GM23338 (cell line): Measurements from ENCODE around the gene PAQR8. TPM values are rescaled to one million over a fixed set of nuclear protein-coding genes. Genes with fewer than 3 reads are reported as not detected.

Experiments
- ATAC-seq: fragments of 200-7000 bp; cut with Tn5 transposase; 3 replicates; pipeline ENCODE4 v1.9.1; 2020
- DNase-seq: peaks from one replicate; pipeline ENCODE4 v3.0.0-alpha.2; 2015; ENCODE audit warnings: low spot score
- H2AFZ ChIP-seq: fragments of 200-600 bp; sonication (generic); 2 replicates; pipeline ENCODE4 v1.8.0; 2016; ENCODE audit warnings: antibody characterized with exemption, mild to moderate bottlenecking, moderate library complexity
- H3F3A ChIP-seq: fragments of 200-600 bp; sonication (generic); replicated peaks from 2 replicates; pipeline ENCODE4 v1.8.0; 2017; ENCODE audit warnings: antibody characterized with exemption, mixed run types, low read depth
- H3K27ac ChIP-seq: fragments of 200-600 bp; sonication (generic); 2 replicates; pipeline ENCODE4 v1.6.1; 2016; ENCODE audit warnings: low read depth
- H3K27me3 ChIP-seq: fragments of 200-600 bp; sonication (generic); 2 replicates; pipeline ENCODE4 v1.8.0; 2016; ENCODE audit warnings: mild to moderate bottlenecking, mixed run types, moderate library complexity; ENCODE audit not compliant: insufficient read depth
- H3K36me3 ChIP-seq: fragments of 200-600 bp; sonication (generic); 2 replicates; pipeline ENCODE4 v1.8.0; 2016; ENCODE audit warnings: mild to moderate bottlenecking; ENCODE audit not compliant: insufficient read depth
- H3K4me1 ChIP-seq: fragments of 200-600 bp; sonication (generic); 2 replicates; pipeline ENCODE4 v1.8.0; 2016; ENCODE audit warnings: mild to moderate bottlenecking, moderate library complexity; ENCODE audit not compliant: insufficient read depth
- H3K4me2 ChIP-seq: fragments of 200-600 bp; sonication (generic); 2 replicates; pipeline ENCODE4 v1.7.1; 2017; ENCODE audit warnings: mixed run types
- H3K4me3 ChIP-seq: fragments of 200-600 bp; sonication (generic); 2 replicates; pipeline ENCODE4 v1.6.1; 2016; ENCODE audit warnings: mixed run types
- H3K79me2 ChIP-seq: fragments of 200-600 bp; sonication (generic); replicated peaks from 2 replicates; pipeline ENCODE4 v1.8.0; 2017; ENCODE audit warnings: mild to moderate bottlenecking; ENCODE audit not compliant: insufficient read depth
- H3K9me2 ChIP-seq: fragments of 200-600 bp; sonication (generic); 2 replicates; pipeline ENCODE4 v1.8.0; 2017; ENCODE audit not compliant: insufficient read depth
- H4K20me1 ChIP-seq: fragments of 200-600 bp; sonication (generic); replicated peaks from 2 replicates; pipeline ENCODE4 v1.8.0; 2017; ENCODE audit warnings: mild to moderate bottlenecking; ENCODE audit not compliant: insufficient read depth
- H3K27ac Mint-ChIP-seq: 2 replicates; pipeline ENCODE4 v1.8.0; 2020; ENCODE audit warnings: inconsistent platforms, mild to moderate bottlenecking, moderate library complexity, mixed read lengths
- H3K27me3 Mint-ChIP-seq: 3 replicates; pipeline ENCODE4 v1.8.0; 2022; ENCODE audit warnings: low read depth, mild to moderate bottlenecking, moderate library complexity, mixed read lengths, inconsistent platforms; ENCODE audit not compliant: insufficient read depth, poor library complexity
- H3K36me3 Mint-ChIP-seq: 3 replicates; pipeline ENCODE4 v1.8.0; 2021; ENCODE audit warnings: low read depth, mild to moderate bottlenecking, inconsistent platforms, moderate library complexity, mixed read lengths
- H3K4me1 Mint-ChIP-seq: 3 replicates; pipeline ENCODE4 v1.8.0; 2020; ENCODE audit warnings: mild to moderate bottlenecking, inconsistent platforms, mixed read lengths
- H3K4me3 Mint-ChIP-seq: 3 replicates; pipeline ENCODE4 v1.8.0; 2021; ENCODE audit warnings: moderate library complexity, mild to moderate bottlenecking, inconsistent platforms, mixed read lengths
- H3K9me3 Mint-ChIP-seq: 3 replicates; pipeline ENCODE4 v1.8.0; 2020; ENCODE audit warnings: moderate library complexity, mild to moderate bottlenecking, inconsistent platforms, mixed read lengths
- CREB1 ChIP-seq: fragments of 250-450 bp; sonication (Bioruptor Pico); IDR thresholded peaks from 2 replicates; pipeline ENCODE4 v1.5.0; 2020; ENCODE audit warnings: low read depth, mild to moderate bottlenecking, moderate library complexity
- POLR2AphosphoS5 ChIP-seq: IDR thresholded peaks from 2 replicates; pipeline ENCODE4 v1.6.1; 2016; ENCODE audit warnings: antibody characterized with exemption, low read depth
- ZNF114 ChIP-seq: fragments of 250-450 bp; sonication (Bioruptor Pico); IDR thresholded peaks from 2 replicates; pipeline ENCODE4 v1.5.0; 2020; ENCODE audit warnings: mild to moderate bottlenecking, moderate library complexity
- ZNF462 ChIP-seq: fragments of 250-450 bp; sonication (Bioruptor Pico); IDR thresholded peaks from 2 replicates; pipeline ENCODE4 v1.5.0; 2020; ENCODE audit warnings: mild to moderate bottlenecking, moderate library complexity
- polyA plus RNA-seq: library from polyadenylated mRNA; unstranded; fragments of >200 nt; fragmentation: Nextera tagmentation; extraction: Ambion mirVana; gene quantifications from 2 replicates; pipeline ENCODE4 v1.2.1, GENCODE V29; 2016
- total RNA-seq: library from RNA; depleted of rRNA; stranded (reverse); fragments of >200 nt; shearing (Covaris generic); gene quantifications from 2 replicates; pipeline ENCODE4 v1.2.3, GENCODE V29; 2014

Gene PAQR8
- total and polyA plus RNA-seq, 2 experiments from 2014 or later: 3.6 to 11.2 TPM

GRCh38 chr6:52393780-52394179 lies 31.8 kb downstream of the PAQR8 start:
- Histone ChIP-seq H3K36me3 (no peaks in the 10 kb centered on the region), H3K79me2 (no peaks in the 10 kb centered on the region), H3K27ac (no peak overlapping the region), H3K4me2 (no peak overlapping the region), H4K20me1 (no peaks in the 10 kb centered on the region; the same call in 1 of the 2 replicates), H2AFZ (no peak overlapping the region), H3K27me3 (no peaks in the 10 kb centered on the region), H3K4me1 (peaks cover 9% of the 10 kb centered on the region; the same call in 1 of the 2 replicates), H3K9me2 (no peaks in the 10 kb centered on the region), H3F3A (no peaks in the 10 kb centered on the region), H3K4me3 (no peak overlapping the region)
- Mint-ChIP-seq H3K4me1 (peaks cover 4% of the 10 kb centered on the region; the same call in 2 of the 3 replicates), H3K27ac (no peak overlapping the region), H3K9me3 (peaks cover 5% of the 10 kb centered on the region; the same call in 1 of the 3 replicates), H3K4me3 (no peak overlapping the region), H3K27me3 (no peaks in the 10 kb centered on the region), H3K36me3 (peaks cover 2% of the 10 kb centered on the region; the same call in 1 of the 3 replicates)
- no peak for TF ChIP-seq POLR2AphosphoS5
- no peak for TF ChIP-seq ZNF462
- TF ChIP-seq ZNF114 (CRISPR knock-in tag): no peak
- no peak for TF ChIP-seq CREB1 (CRISPR knock-in tag)
- ATAC-seq: no peak
- DNase-seq: no peak

GRCh38 chr6:52394251-52394666 lies 32.3 kb downstream of the PAQR8 start:
- Mint-ChIP-seq H3K9me3 (no peaks in the 10 kb centered on the region; the same call in 2 of the 3 replicates), H3K4me1 (peaks cover 7% of the 10 kb centered on the region), H3K27me3 (no peaks in the 10 kb centered on the region), H3K36me3 (no peaks in the 10 kb centered on the region), H3K4me3 (no peak overlapping the region), H3K27ac (no peak overlapping the region)
- ATAC-seq: peak; percentile 38; the same call in 2 of the 3 replicates
- no peaks in the 10 kb centered on the region for H3K27me3 ChIP-seq
- H3K79me2 ChIP-seq: no peaks in the 10 kb centered on the region
- H3K27ac ChIP-seq: no peak overlapping the region
- no peak for DNase-seq
- no peaks in the 10 kb centered on the region; the same call in 1 of the 2 replicates for H4K20me1 ChIP-seq
- no peak overlapping the region for H3K4me2 ChIP-seq
- no peak overlapping the region for H3K4me3 ChIP-seq
- no peaks in the 10 kb centered on the region for H3K36me3 ChIP-seq
- H3K9me2 ChIP-seq: no peaks in the 10 kb centered on the region
- H3K4me1 ChIP-seq: peaks cover 9% of the 10 kb centered on the region; the same call in 1 of the 2 replicates
- H2AFZ ChIP-seq: no peak overlapping the region
- H3F3A ChIP-seq: no peaks in the 10 kb centered on the region
- TF ChIP-seq POLR2AphosphoS5: no peak
- TF ChIP-seq ZNF462: no peak
